ENCODE results near the gene SLC28A2. TPM values are rescaled to one million over a fixed set of nuclear protein-coding genes. Genes with fewer than 3 reads are reported as not detected.

Gene SLC28A2
- total and polyA plus RNA-seq, 2 of the 13 experiments (the other 11 are each of a cell fraction or from before 2014, with no cell fraction given), result 0.01 to 0.11 TPM

- peak; percentile 48; the same call in 1 of the 2 replicates for TF ChIP-seq ZBTB26 (CRISPR knock-in tag; IDR thresholded peaks at IDR 0.05; ENCODE audit: borderline replicate concordance)
- peak; percentile 22; the same call in 1 of the 2 replicates for TF ChIP-seq HOXA3 (CRISPR knock-in tag; IDR thresholded peaks at IDR 0.05)
- TF ChIP-seq, protein P1, sequence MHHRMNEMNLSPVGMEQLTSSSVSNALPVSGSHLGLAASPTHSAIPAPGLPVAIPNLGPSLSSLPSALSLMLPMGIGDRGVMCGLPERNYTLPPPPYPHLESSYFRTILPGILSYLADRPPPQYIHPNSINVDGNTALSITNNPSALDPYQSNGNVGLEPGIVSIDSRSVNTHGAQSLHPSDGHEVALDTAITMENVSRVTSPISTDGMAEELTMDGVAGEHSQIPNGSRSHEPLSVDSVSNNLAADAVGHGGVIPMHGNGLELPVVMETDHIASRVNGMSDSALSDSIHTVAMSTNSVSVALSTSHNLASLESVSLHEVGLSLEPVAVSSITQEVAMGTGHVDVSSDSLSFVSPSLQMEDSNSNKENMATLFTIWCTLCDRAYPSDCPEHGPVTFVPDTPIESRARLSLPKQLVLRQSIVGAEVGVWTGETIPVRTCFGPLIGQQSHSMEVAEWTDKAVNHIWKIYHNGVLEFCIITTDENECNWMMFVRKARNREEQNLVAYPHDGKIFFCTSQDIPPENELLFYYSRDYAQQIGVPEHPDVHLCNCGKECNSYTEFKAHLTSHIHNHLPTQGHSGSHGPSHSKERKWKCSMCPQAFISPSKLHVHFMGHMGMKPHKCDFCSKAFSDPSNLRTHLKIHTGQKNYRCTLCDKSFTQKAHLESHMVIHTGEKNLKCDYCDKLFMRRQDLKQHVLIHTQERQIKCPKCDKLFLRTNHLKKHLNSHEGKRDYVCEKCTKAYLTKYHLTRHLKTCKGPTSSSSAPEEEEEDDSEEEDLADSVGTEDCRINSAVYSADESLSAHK (CRISPR knock-in tag; IDR thresholded peaks at IDR 0.05; ENCODE audit: borderline replicate concordance), result no peak
- peak; percentile 98 for TF ChIP-seq SP2 (CRISPR knock-in tag; IDR thresholded peaks at IDR 0.05)
- peak; percentile 97 for TF ChIP-seq GABPB1 (CRISPR knock-in tag; IDR thresholded peaks at IDR 0.05)
- TF ChIP-seq ZNF138 (CRISPR knock-in tag; IDR thresholded peaks at IDR 0.05; ENCODE audit: low read depth), result 0 out of 2 replicates have a peak, but pooled peaks have one; percentile 23
- TF ChIP-seq HOMEZ (CRISPR knock-in tag; IDR thresholded peaks at IDR 0.05; ENCODE audit: low read depth), result peak; percentile 61; the same call in 1 of the 2 replicates
- TF ChIP-seq, protein P2, sequence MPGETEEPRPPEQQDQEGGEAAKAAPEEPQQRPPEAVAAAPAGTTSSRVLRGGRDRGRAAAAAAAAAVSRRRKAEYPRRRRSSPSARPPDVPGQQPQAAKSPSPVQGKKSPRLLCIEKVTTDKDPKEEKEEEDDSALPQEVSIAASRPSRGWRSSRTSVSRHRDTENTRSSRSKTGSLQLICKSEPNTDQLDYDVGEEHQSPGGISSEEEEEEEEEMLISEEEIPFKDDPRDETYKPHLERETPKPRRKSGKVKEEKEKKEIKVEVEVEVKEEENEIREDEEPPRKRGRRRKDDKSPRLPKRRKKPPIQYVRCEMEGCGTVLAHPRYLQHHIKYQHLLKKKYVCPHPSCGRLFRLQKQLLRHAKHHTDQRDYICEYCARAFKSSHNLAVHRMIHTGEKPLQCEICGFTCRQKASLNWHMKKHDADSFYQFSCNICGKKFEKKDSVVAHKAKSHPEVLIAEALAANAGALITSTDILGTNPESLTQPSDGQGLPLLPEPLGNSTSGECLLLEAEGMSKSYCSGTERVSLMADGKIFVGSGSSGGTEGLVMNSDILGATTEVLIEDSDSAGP (CRISPR knock-in tag; IDR thresholded peaks at IDR 0.05; ENCODE audit: borderline replicate concordance), result peak; percentile 71
- TF ChIP-seq SALL1 (CRISPR knock-in tag; IDR thresholded peaks at IDR 0.05), result peak; percentile 79; the same call in 1 of the 2 replicates
- no peak for TF ChIP-seq ZNF703 (CRISPR knock-in tag; IDR thresholded peaks at IDR 0.05; ENCODE audit: borderline replicate concordance)
- TF ChIP-seq, protein P3, sequence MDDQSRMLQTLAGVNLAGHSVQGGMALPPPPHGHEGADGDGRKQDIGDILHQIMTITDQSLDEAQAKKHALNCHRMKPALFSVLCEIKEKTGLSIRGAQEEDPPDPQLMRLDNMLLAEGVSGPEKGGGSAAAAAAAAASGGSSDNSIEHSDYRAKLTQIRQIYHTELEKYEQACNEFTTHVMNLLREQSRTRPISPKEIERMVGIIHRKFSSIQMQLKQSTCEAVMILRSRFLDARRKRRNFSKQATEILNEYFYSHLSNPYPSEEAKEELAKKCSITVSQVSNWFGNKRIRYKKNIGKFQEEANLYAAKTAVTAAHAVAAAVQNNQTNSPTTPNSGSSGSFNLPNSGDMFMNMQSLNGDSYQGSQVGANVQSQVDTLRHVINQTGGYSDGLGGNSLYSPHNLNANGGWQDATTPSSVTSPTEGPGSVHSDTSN (CRISPR knock-in tag; IDR thresholded peaks at IDR 0.05; ENCODE audit: borderline replicate concordance), result peak; percentile 82; the same call in 1 of the 2 replicates
- TF ChIP-seq ZNF580 (CRISPR knock-in tag; IDR thresholded peaks at IDR 0.05; ENCODE audit: borderline replicate concordance, low read depth), result peak; percentile 77
- TF ChIP-seq, protein P4, sequence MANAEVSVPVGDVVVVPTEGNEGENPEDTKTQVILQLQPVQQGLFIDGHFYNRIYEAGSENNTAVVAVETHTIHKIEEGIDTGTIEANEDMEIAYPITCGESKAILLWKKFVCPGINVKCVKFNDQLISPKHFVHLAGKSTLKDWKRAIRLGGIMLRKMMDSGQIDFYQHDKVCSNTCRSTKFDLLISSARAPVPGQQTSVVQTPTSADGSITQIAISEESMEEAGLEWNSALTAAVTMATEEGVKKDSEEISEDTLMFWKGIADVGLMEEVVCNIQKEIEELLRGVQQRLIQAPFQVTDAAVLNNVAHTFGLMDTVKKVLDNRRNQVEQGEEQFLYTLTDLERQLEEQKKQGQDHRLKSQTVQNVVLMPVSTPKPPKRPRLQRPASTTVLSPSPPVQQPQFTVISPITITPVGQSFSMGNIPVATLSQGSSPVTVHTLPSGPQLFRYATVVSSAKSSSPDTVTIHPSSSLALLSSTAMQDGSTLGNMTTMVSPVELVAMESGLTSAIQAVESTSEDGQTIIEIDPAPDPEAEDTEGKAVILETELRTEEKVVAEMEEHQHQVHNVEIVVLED (CRISPR knock-in tag; IDR thresholded peaks at IDR 0.05; ENCODE audit: borderline replicate concordance), result peak; percentile 83; the same call in 1 of the 2 replicates
- peak; percentile 61; the same call in 1 of the 2 replicates for TF ChIP-seq MXD4 (CRISPR knock-in tag; IDR thresholded peaks at IDR 0.05)
- no peak; the same call in 1 of the 2 replicates for TF ChIP-seq ZNF556 (CRISPR knock-in tag; IDR thresholded peaks at IDR 0.05; ENCODE audit: borderline replicate concordance)
- peak in 1 of 2 experiments; percentile 75; a peak in 1 of 4 replicates for TF ChIP-seq KLF16 (CRISPR knock-in tag; IDR thresholded peaks at IDR 0.05)
- TF ChIP-seq ETV6 (CRISPR knock-in tag; conservative IDR thresholded peaks at IDR 0.05), result 0 out of 2 replicates have a peak, but pooled peaks have one; percentile 15
These were observed 27.1 kb downstream of the SLC28A2 start (continued) for GRCh38 chr15:45279024-45279698.
